Ovary (tissue), 9 donors: ENCODE results near the gene PSTPIP1. TPM values are rescaled to one million over a fixed set of nuclear protein-coding genes. Genes with fewer than 3 reads are reported as not detected.

Experiments used
- DNase-seq, 5 donors: peaks; one replicate each; pipeline ENCODE4 v3.0.0-alpha.2; 2019 to 2020
- H3K27ac ChIP-seq, 2 donors: fragments of 200-600 bp; one replicate each; pipeline versions ENCODE4 v1.5.1 to v1.8.0; 2019 to 2022
- H3K27me3 ChIP-seq: fragments of 200-600 bp; one replicate; pipeline ENCODE4 v1.8.0; 2022
- H3K36me3 ChIP-seq: fragments of 200-600 bp; sonication (generic); one replicate; pipeline ENCODE4 v1.5.1; 2019
- H3K4me1 ChIP-seq: one replicate; pipeline ENCODE4 v1.8.1; 2013; ENCODE audit warnings: mild to moderate bottlenecking, moderate library complexity; ENCODE audit not compliant: insufficient read depth
- H3K4me3 ChIP-seq: fragments of 200-600 bp; sonication (generic); one replicate; pipeline ENCODE4 v1.5.1; 2017
- H3K9me3 ChIP-seq, 2 donors: fragments of 200-600 bp in 1 of 2; sonication (generic) in 1 of 2; one replicate each; pipeline versions ENCODE4 v1.5.1 to v1.8.1; 2013 to 2019; ENCODE audit warnings: mild to moderate bottlenecking in 1 of 2, moderate library complexity in 1 of 2
- CTCF ChIP-seq, 3 donors: fragments of 450-650 bp in 2 of 3; fragments of 200-600 bp in 1 of 3; IDR thresholded peaks; one replicate each; pipeline versions ENCODE4 v1.5.1 to v1.8.0; 2016 to 2022; ENCODE audit warnings: antibody characterized with exemption in 3 of 3, mild to moderate bottlenecking in 1 of 3
- EP300 ChIP-seq: sonication (generic); formaldehyde crosslinking; IDR thresholded peaks from one replicate; pipeline ENCODE4 v1.6.1; 2017; ENCODE audit warnings: antibody characterized with exemption
- POLR2A ChIP-seq: fragments of 450-650 bp; IDR thresholded peaks from one replicate; pipeline ENCODE4 v1.6.1; 2017; ENCODE audit warnings: antibody characterized with exemption, mild to moderate bottlenecking, moderate library complexity
- WGBS, 3 donors: extraction: QIAGEN DNeasy Blood & Tissue Kit in 1 of 3; methylation state at CpG; one replicate each; pipeline versions ENCODE4 v1.1.5 to v1.1.7; 2013 to 2017; 5-methylcytosine and 5-hydroxymethylcytosine counted together
- intact Hi-C, 4 donors: fragments of 100-400 bp; cut with DNase I; formaldehyde crosslinking; loops; one replicate each; pipeline versions ENCODE4 v1.11.0 to v1.15.1; 2022 to 2023
- polyA plus RNA-seq, 2 donors: library from polyadenylated mRNA; stranded (reverse); fragments of 200-250 nt in 1 of 2; fragments of 350-450 nt in 1 of 2; fragmentation: Illumina TruSeq in 1 of 2; extraction: RNeasy Lipid Tissue Mini Kit (QIAGEN cat#74804) in 1 of 2; gene quantifications; one replicate each; pipeline ENCODE4 v1.2.3, GENCODE V29; 2013 to 2014
- total RNA-seq, 7 donors: library from RNA; depleted of rRNA in 2 of 7; stranded (reverse); fragments of >200 nt in 2 of 7; fragmentation: NEBNext Ultra II Directional in 3 of 7; extraction: Animal tissue kit (Norgen Biotek cat#: 25700) in 3 of 7; gene quantifications; one replicate each; pipeline versions ENCODE4 v1.1.0 to v1.2.4, GENCODE V29; 2016 to 2023
- donor health status: DM: no; HTN: no; CAD: no; lungs with moderate emphysema.
- donor health status: DM: no; HTN: no; CAD: no.
- donor health status: Bipolar disorder and iron deficiency.
- donor health status: DM: yes; HTN: yes; CAD: no.
- donor health status: DM: no; HTN: no; CAD: no.
- donor health status: DM: yes; HTN: yes; CAD: no.

Gene PSTPIP1
- total and polyA plus RNA-seq, 9 donors: 1.4 to 10.9 (median 2.5) TPM

- no peaks in the 10 kb centered on the region for H3K27me3 ChIP-seq
- DNase-seq: no peak
- H3K4me3 ChIP-seq: no peak overlapping the region
- intact Hi-C loops: no loop called here
- no peak overlapping the region for H3K27ac ChIP-seq
- WGBS, 3 donors: 82 to 83% (median 82%) methylated on average over 7 of the region's 7 CpGs
- no peaks in the 10 kb centered on the region for H3K9me3 ChIP-seq
- no peak for TF ChIP-seq CTCF (IDR thresholded peaks at IDR 0.05)
- no peak for TF ChIP-seq POLR2A
- no peak for TF ChIP-seq EP300
- no peaks in the 10 kb centered on the region for H3K4me1 ChIP-seq
- no peaks in the 10 kb centered on the region for H3K36me3 ChIP-seq
These were observed 49.5 kb downstream of the PSTPIP1 start for GRCh38 chr15:77044228-77045042.

GRCh38 chr15:77045985-77046384 lies 51.1 kb downstream of the PSTPIP1 start:
- intact Hi-C loops: no loop called here
- no peak overlapping the region for H3K27ac ChIP-seq
- no peaks in the 10 kb centered on the region for H3K36me3 ChIP-seq
- 95 to 97% (median 96%) methylated on average over 1 of the region's 1 CpG for WGBS, 3 donors
- no peak for DNase-seq
- H3K27me3 ChIP-seq: no peaks in the 10 kb centered on the region
- no peaks in the 10 kb centered on the region for H3K4me1 ChIP-seq
- TF ChIP-seq CTCF (IDR thresholded peaks at IDR 0.05) (no peak), EP300 (no peak), POLR2A (no peak)
- no peaks in the 10 kb centered on the region for H3K9me3 ChIP-seq
- no peak overlapping the region for H3K4me3 ChIP-seq

GRCh38 chr15:77046704-77047412 lies 51.9 kb downstream of the PSTPIP1 start:
- 90 to 95% (median 91%) methylated on average over 7 of the region's 7 CpGs for WGBS, 3 donors
- H3K27ac ChIP-seq: no peak overlapping the region

More at GRCh38 chr15:77046704-77047412, 51.9 kb downstream of the PSTPIP1 start:
- TF ChIP-seq POLR2A (no peak), EP300 (no peak), CTCF (IDR thresholded peaks at IDR 0.05) (no peak)
- no peak for DNase-seq
- Histone ChIP-seq H3K4me1 (no peaks in the 10 kb centered on the region), H3K9me3 (no peaks in the 10 kb centered on the region), H3K27me3 (no peaks in the 10 kb centered on the region), H3K4me3 (no peak overlapping the region), H3K36me3 (no peaks in the 10 kb centered on the region)
- intact Hi-C loops: no loop called here
